Suprapubic skin (tissue), 4 donors: Measurements from ENCODE around the gene PABPN1L. TPM values are rescaled to one million over a fixed set of nuclear protein-coding genes. Genes with fewer than 3 reads are reported as not detected.
"Not testable (repeated sequence)": the region's sequence is repeated elsewhere in the genome, so short reads cannot be mapped to it uniquely, and the experiment has no call there.

Experiments
- DNase-seq, 2 donors: peaks; one replicate each; pipeline ENCODE4 v3.0.0-alpha.2; 2019; ENCODE audit warnings: low spot score in 2 of 2
- H3K27ac ChIP-seq: fragments of 200-600 bp; sonication (generic); one replicate; pipeline ENCODE4 v1.5.1; 2019
- H3K27me3 ChIP-seq: fragments of 200-600 bp; sonication (generic); one replicate; pipeline ENCODE4 v1.5.1; 2019
- H3K36me3 ChIP-seq: fragments of 200-600 bp; sonication (generic); one replicate; pipeline ENCODE4 v1.5.1; 2019
- H3K4me1 ChIP-seq: fragments of 200-600 bp; sonication (generic); one replicate; pipeline ENCODE4 v1.5.1; 2019
- H3K4me3 ChIP-seq: fragments of 200-600 bp; sonication (generic); one replicate; pipeline ENCODE4 v1.5.1; 2019; ENCODE audit warnings: mild to moderate bottlenecking
- H3K9me3 ChIP-seq: fragments of 200-600 bp; sonication (generic); one replicate; pipeline ENCODE4 v1.5.1; 2019
- CTCF ChIP-seq, 2 donors: fragments of 200-600 bp in 1 of 2; fragments of 450-650 bp in 1 of 2; sonication (generic) in 1 of 2; IDR thresholded peaks; one replicate each; pipeline ENCODE4 v1.5.1; 2016 to 2019; ENCODE audit warnings: antibody characterized with exemption in 2 of 2, mild to moderate bottlenecking in 1 of 2, moderate library complexity in 1 of 2
- EP300 ChIP-seq: sonication (generic); formaldehyde crosslinking; IDR thresholded peaks from one replicate; pipeline ENCODE4 v1.6.1; 2017; ENCODE audit warnings: antibody characterized with exemption
- POLR2A ChIP-seq, 2 donors: fragments of 450-650 bp; IDR thresholded peaks; one replicate each; pipeline ENCODE4 v1.6.1; 2017; ENCODE audit warnings: antibody characterized with exemption in 2 of 2, mild to moderate bottlenecking in 2 of 2, moderate library complexity in 2 of 2
- POLR2AphosphoS5 ChIP-seq, 3 donors: sonication (generic); formaldehyde crosslinking; IDR thresholded peaks; one replicate each; pipeline ENCODE4 v1.6.1; 2017; ENCODE audit warnings: antibody characterized with exemption in 3 of 3
- WGBS: methylation state at CpG from one replicate; pipeline ENCODE4 v1.1.5; 2018; 5-methylcytosine and 5-hydroxymethylcytosine counted together
- total RNA-seq, 4 donors: library from RNA; depleted of rRNA; stranded (reverse); fragments of >200 nt; gene quantifications; one replicate each; pipeline ENCODE4 v1.1.0, GENCODE V29; 2016

The PABPN1L gene
- total RNA-seq, 4 donors from 2014 or later = not detected

GRCh38 chr16:88827727-88828126 is 38.7 kb downstream of the PABPN1L start:
- H3K4me3 ChIP-seq = no peak overlapping the region

GRCh38 chr16:88826070-88826840 is 40.2 kb downstream of the PABPN1L start:
- H3K36me3 ChIP-seq = peaks cover 59% of the 10 kb centered on the region
- H3K27ac ChIP-seq = no peak overlapping the region
- no peaks in the 10 kb centered on the region for H3K9me3 ChIP-seq
- WGBS = 72% methylated on average over 18 of the region's 26 CpGs
- H3K4me3 ChIP-seq = no peak overlapping the region
- no peak for DNase-seq
- no peaks in the 10 kb centered on the region for H3K27me3 ChIP-seq
- H3K4me1 ChIP-seq = peaks cover 13% of the 10 kb centered on the region
- TF ChIP-seq CTCF (IDR thresholded peaks at IDR 0.05) (no peak), POLR2AphosphoS5 (IDR thresholded peaks at IDR 0.05) (no peak), EP300 (no peak), POLR2A (IDR thresholded peaks at IDR 0.05) (no peak)

More at GRCh38 chr16:88827727-88828126, 38.7 kb downstream of the PABPN1L start:
- WGBS = 94% methylated on average over 17 of the region's 21 CpGs
- Histone ChIP-seq H3K27me3 (no peaks in the 10 kb centered on the region), H3K36me3 (peaks cover 44% of the 10 kb centered on the region), H3K4me1 (peaks cover 13% of the 10 kb centered on the region), H3K9me3 (no peaks in the 10 kb centered on the region), H3K27ac (no peak overlapping the region)
- TF ChIP-seq EP300 (no peak), POLR2A (IDR thresholded peaks at IDR 0.05) (no peak), POLR2AphosphoS5 (IDR thresholded peaks at IDR 0.05) (no peak), CTCF (IDR thresholded peaks at IDR 0.05) (no peak)
- DNase-seq = no peak

- peaks cover 13% of the 10 kb centered on the region for H3K4me1 ChIP-seq
- no peaks in the 10 kb centered on the region for H3K9me3 ChIP-seq
- H3K27me3 ChIP-seq = no peaks in the 10 kb centered on the region
- WGBS = 92% methylated on average over 7 of the region's 12 CpGs
- H3K4me3 ChIP-seq = no peak overlapping the region
- TF ChIP-seq POLR2AphosphoS5 (IDR thresholded peaks at IDR 0.05) (no peak), EP300 (no peak), POLR2A (IDR thresholded peaks at IDR 0.05) (no peak), CTCF (IDR thresholded peaks at IDR 0.05) (no peak)
- DNase-seq = no peak
- peaks cover 61% of the 10 kb centered on the region for H3K36me3 ChIP-seq
- no peak overlapping the region for H3K27ac ChIP-seq
Measured at GRCh38 chr16:88825146-88825545, 41.3 kb downstream of the PABPN1L start.

GRCh38 chr16:88824256-88825077 is 42.0 kb downstream of the PABPN1L start:
- peaks cover 61% of the 10 kb centered on the region for H3K36me3 ChIP-seq
- H3K27ac ChIP-seq = no peak overlapping the region
- H3K27me3 ChIP-seq = no peaks in the 10 kb centered on the region
- TF ChIP-seq POLR2AphosphoS5 (IDR thresholded peaks at IDR 0.05) (no peak), EP300 (no peak), POLR2A (IDR thresholded peaks at IDR 0.05) (no peak), CTCF (IDR thresholded peaks at IDR 0.05) (no peak)
- WGBS = 85% methylated on average over 22 of the region's 33 CpGs
- no peak for DNase-seq
- peaks cover 13% of the 10 kb centered on the region for H3K4me1 ChIP-seq
- no peak overlapping the region for H3K4me3 ChIP-seq
- no peaks in the 10 kb centered on the region for H3K9me3 ChIP-seq

- H3K27me3 ChIP-seq, H3K9me3 ChIP-seq, DNase-seq, H3K27ac ChIP-seq, H3K4me3 ChIP-seq: not testable (repeated sequence)
- 95% methylated on average over 20 of the region's 31 CpGs for WGBS
- Histone ChIP-seq H3K4me1 (peaks cover 13% of the 10 kb centered on the region), H3K36me3 (peaks cover 58% of the 10 kb centered on the region)
Measured at GRCh38 chr16:88823646-88824045, 42.8 kb downstream of the PABPN1L start.
